Measurements from ENCODE around the gene DACT2.
A peak's percentile ranks its signal among the peaks of the same experiment; 100 is the strongest.
"Not testable (repeated sequence)": the region's sequence is repeated elsewhere in the genome, so short reads cannot be mapped to it uniquely, and the experiment has no call there.

The DACT2 gene

GRCh38 chr6:168293636-168294530, 25.7 kb downstream of the DACT2 start:
- H3K4me1 ChIP-seq, result peaks cover 0 to 15% (median 5%) of the 10 kb centered on the region in 10 experiments; a peak in 9 of 20 replicates
- TF ChIP-seq Cebpa-rat (IDR thresholded peaks at IDR 0.05), result no peak
- H3K4me3 ChIP-seq, result no peak overlapping the region
- H3K27ac ChIP-seq, result no peak overlapping the region
- H3K4me2 ChIP-seq, result peak overlapping the region in 2 of 11 experiments; percentile 19; a peak in 1 of 22 replicates
- no peak overlapping the region for H3K9ac ChIP-seq
- H3K36me3 ChIP-seq, result no peaks in the 10 kb centered on the region
- H4K20me1 ChIP-seq, result no peaks in the 10 kb centered on the region
- 0 out of 22 replicates have a peak, but pooled peaks cover 0 to 6% (median 0%) of the 10 kb centered on the region in 11 experiments for H3K9me3 ChIP-seq (replicated peaks in 1 of 11)
- H3K27me3 ChIP-seq, result no peaks in the 10 kb centered on the region

GRCh38 chr6:168292826-168293225, 26.8 kb downstream of the DACT2 start:
- Histone ChIP-seq H3K4me1 (peaks cover 0 to 15% (median 5%) of the 10 kb centered on the region in 10 experiments; a peak in 9 of 20 replicates), H3K4me2 (no peak overlapping the region), H4K20me1 (no peaks in the 10 kb centered on the region), H3K9me3 (replicated peaks in 1 of 11) (0 out of 22 replicates have a peak, but pooled peaks cover 0 to 6% (median 0%) of the 10 kb centered on the region in 11 experiments), H3K27ac (no peak overlapping the region), H3K4me3 (no peak overlapping the region), H3K9ac (no peak overlapping the region), H3K27me3 (peaks cover 0 to 1% (median 0%) of the 10 kb centered on the region in 11 experiments; a peak in 2 of 22 replicates), H3K36me3 (no peaks in the 10 kb centered on the region)
- TF ChIP-seq Cebpa-rat (IDR thresholded peaks at IDR 0.05), result no peak

- Histone ChIP-seq H3K9me3 (replicated peaks in 1 of 11) (0 out of 22 replicates have a peak, but pooled peaks cover 0 to 6% (median 0%) of the 10 kb centered on the region in 11 experiments), H3K27ac (no peak overlapping the region), H3K36me3 (no peaks in the 10 kb centered on the region), H3K4me1 (peaks cover 0 to 15% (median 5%) of the 10 kb centered on the region in 10 experiments; a peak in 9 of 20 replicates), H4K20me1 (no peaks in the 10 kb centered on the region), H3K27me3 (peaks cover 0 to 5% (median 0%) of the 10 kb centered on the region in 11 experiments; a peak in 3 of 22 replicates), H3K4me3 (no peak overlapping the region), H3K9ac (no peak overlapping the region), H3K4me2 (peak overlapping the region in 6 of 11 experiments; percentile 2 to 30 (median 6); a peak in 4 of 22 replicates)
- TF ChIP-seq Cebpa-rat (IDR thresholded peaks at IDR 0.05), result no peak
These were observed 28.1 kb downstream of the DACT2 start for GRCh38 chr6:168291450-168291849.

GRCh38 chr6:168290095-168290494, 29.5 kb downstream of the DACT2 start:
- no peaks in the 10 kb centered on the region for H3K36me3 ChIP-seq
- TF ChIP-seq Cebpa-rat (IDR thresholded peaks at IDR 0.05), result no peak

GRCh38 chr6:168289571-168289962, 30.0 kb downstream of the DACT2 start:
- no peak overlapping the region for H3K9ac ChIP-seq
- H3K27me3 ChIP-seq, result peaks cover 0 to 5% (median 0%) of the 10 kb centered on the region in 11 experiments; a peak in 4 of 22 replicates

More at GRCh38 chr6:168290095-168290494, 29.5 kb downstream of the DACT2 start:
- no peak overlapping the region for H3K4me3 ChIP-seq
- peaks cover 0 to 5% (median 0%) of the 10 kb centered on the region in 11 experiments; a peak in 4 of 22 replicates for H3K27me3 ChIP-seq
- H4K20me1 ChIP-seq, result no peaks in the 10 kb centered on the region
- H3K4me2 ChIP-seq, result no peak overlapping the region
- H3K9ac ChIP-seq, result no peak overlapping the region
- H3K9me3 ChIP-seq (replicated peaks in 1 of 11), result 0 out of 22 replicates have a peak, but pooled peaks cover 0 to 6% (median 0%) of the 10 kb centered on the region in 11 experiments
- H3K27ac ChIP-seq, result no peak overlapping the region
- peaks cover 0 to 15% (median 5%) of the 10 kb centered on the region in 10 experiments; a peak in 9 of 20 replicates for H3K4me1 ChIP-seq

GRCh38 chr6:168288781-168289570, 30.6 kb downstream of the DACT2 start:
- Histone ChIP-seq H3K27me3 (peaks cover 0 to 5% (median 0%) of the 10 kb centered on the region in 11 experiments; a peak in 4 of 22 replicates), H4K20me1 (no peaks in the 10 kb centered on the region), H3K4me1 (peaks cover 0 to 15% (median 5%) of the 10 kb centered on the region in 10 experiments; a peak in 9 of 20 replicates), H3K36me3 (no peaks in the 10 kb centered on the region), H3K4me3 (no peak overlapping the region), H3K27ac (no peak overlapping the region), H3K9me3 (replicated peaks in 1 of 11) (0 out of 22 replicates have a peak, but pooled peaks cover 0 to 6% (median 0%) of the 10 kb centered on the region in 11 experiments), H3K4me2 (no peak overlapping the region), H3K9ac (no peak overlapping the region)
- no peak for TF ChIP-seq Cebpa-rat (IDR thresholded peaks at IDR 0.05)

More at GRCh38 chr6:168289571-168289962, 30.0 kb downstream of the DACT2 start:
- no peak overlapping the region for H3K4me2 ChIP-seq
- no peak overlapping the region for H3K4me3 ChIP-seq
- no peaks in the 10 kb centered on the region for H4K20me1 ChIP-seq
- no peak for TF ChIP-seq Cebpa-rat (IDR thresholded peaks at IDR 0.05)
- H3K27ac ChIP-seq, result no peak overlapping the region
- H3K4me1 ChIP-seq, result peaks cover 0 to 15% (median 5%) of the 10 kb centered on the region in 10 experiments; a peak in 9 of 20 replicates
- H3K9me3 ChIP-seq (replicated peaks in 1 of 11), result 0 out of 22 replicates have a peak, but pooled peaks cover 0 to 6% (median 0%) of the 10 kb centered on the region in 11 experiments
- no peaks in the 10 kb centered on the region for H3K36me3 ChIP-seq

- H3K27me3 ChIP-seq; H3K9ac ChIP-seq; H3K9me3 ChIP-seq (replicated peaks in 1 of 11); H3K36me3 ChIP-seq; H3K4me3 ChIP-seq; H3K4me2 ChIP-seq; H3K27ac ChIP-seq; H4K20me1 ChIP-seq: not testable (repeated sequence)
- H3K4me1 ChIP-seq, result peaks cover 0 to 11% (median 5%) of the 10 kb centered on the region in 10 experiments; a peak in 9 of 20 replicates
These were observed 32.1 kb downstream of the DACT2 start for GRCh38 chr6:168287460-168287859.

GRCh38 chr6:168286771-168287446, 32.7 kb downstream of the DACT2 start:
- not testable (repeated sequence) for H3K4me2 ChIP-seq; H3K27me3 ChIP-seq; H3K9ac ChIP-seq; H3K27ac ChIP-seq; H3K9me3 ChIP-seq (replicated peaks in 1 of 11); H4K20me1 ChIP-seq; H3K36me3 ChIP-seq; H3K4me3 ChIP-seq; H3K4me1 ChIP-seq
